PC-3 (cell line): ENCODE results near the gene CDH13. TPM values are rescaled to one million over a fixed set of nuclear protein-coding genes. Genes with fewer than 3 reads are reported as not detected.

ENCODE experiments used
- ATAC-seq: fragments of 200-7000 bp; cut with Tn5 transposase; 2 replicates; pipeline ENCODE4 v1.9.1; 2020; ENCODE audit warnings: mild to moderate bottlenecking, moderate library complexity
- BruUV-seq: library from RNA; stranded (reverse); fragments of 400-500 nt; replicated peaks from 2 replicates; lab custom pipeline; 2021; lab: Mats Ljungman, UMichigan
- CTCF ChIA-PET: fragments of 300-600 bp; sonication (Branson Sonifier 250); formaldehyde crosslinking; loops from one replicate; lab custom pipeline; 2022; ENCODE audit warnings: antibody characterized with exemption; lab: Charles Lee
- POLR2A ChIA-PET: fragments of 300-600 bp; sonication (Branson Sonifier 250); formaldehyde crosslinking; loops from one replicate; lab custom pipeline; 2022; ENCODE audit warnings: antibody characterized with exemption; ENCODE audit not compliant: unreplicated experiment; lab: Charles Lee
- DNase-seq: peaks from one replicate; pipeline ENCODE4 v3.0.0-alpha.2; 2015
- H2AFZ ChIP-seq: fragments of 300-600 bp; sonication (generic); 2 replicates; pipeline ENCODE4 v1.6.0; 2016; ENCODE audit warnings: antibody characterized with exemption, low read length
- H3F3A ChIP-seq: fragments of 300-600 bp; sonication (generic); one replicate; pipeline ENCODE4 v1.6.0; 2017; ENCODE audit warnings: antibody characterized with exemption, low read length, control low read depth, mild to moderate bottlenecking; ENCODE audit not compliant: unreplicated experiment
- H3K27ac ChIP-seq: fragments of 300-600 bp; sonication (generic); 2 replicates; pipeline ENCODE4 v1.5.1; 2016; ENCODE audit warnings: mild to moderate bottlenecking, low read length
- H3K27me3 ChIP-seq: fragments of 300-600 bp; sonication (generic); 2 replicates; pipeline ENCODE4 v1.6.1; 2016; ENCODE audit warnings: low read length, mixed read lengths
- H3K36me3 ChIP-seq: fragments of 300-600 bp; sonication (generic); 2 replicates; pipeline ENCODE4 v1.6.1; 2016; ENCODE audit warnings: low read depth, mixed run types, low read length, mixed read lengths
- H3K4me1 ChIP-seq: fragments of 300-600 bp; sonication (generic); 2 replicates; pipeline ENCODE4 v1.5.1; 2016; ENCODE audit warnings: low read length; ENCODE audit not compliant: insufficient read depth
- H3K4me2 ChIP-seq: fragments of 300-600 bp; sonication (generic); 2 replicates; pipeline ENCODE4 v1.6.0; 2016; ENCODE audit warnings: low read length
- H3K4me3 ChIP-seq: fragments of 300-600 bp; sonication (generic); 2 replicates; pipeline ENCODE4 v1.5.1; 2016; ENCODE audit warnings: mild to moderate bottlenecking, low read length, mixed read lengths
- H3K79me2 ChIP-seq: fragments of 300-600 bp; sonication (generic); 2 replicates; pipeline ENCODE4 v1.6.1; 2017; ENCODE audit warnings: low read length, mixed read lengths
- H3K9ac ChIP-seq: fragments of 300-600 bp; sonication (generic); 2 replicates; pipeline ENCODE4 v1.6.0; 2016; ENCODE audit warnings: mild to moderate bottlenecking, low read length
- H3K9me2 ChIP-seq: fragments of 300-600 bp; sonication (generic); replicated peaks from 2 replicates; pipeline ENCODE4 v1.6.1; 2016; ENCODE audit warnings: mixed run types, low read length, mixed read lengths
- H3K9me3 ChIP-seq: fragments of 300-600 bp; sonication (generic); 2 replicates; pipeline ENCODE4 v1.6.1; 2016; ENCODE audit warnings: low read length, mixed read lengths
- H4K20me1 ChIP-seq: fragments of 300-600 bp; sonication (generic); 2 replicates; pipeline ENCODE4 v1.6.1; 2016; ENCODE audit warnings: low read length, mixed read lengths
- EZH2 ChIP-seq: fragments of 300-600 bp; sonication (generic); IDR thresholded peaks from one replicate; pipeline ENCODE4 v1.6.1; 2017; ENCODE audit warnings: antibody characterized with exemption, mild to moderate bottlenecking, low read length; ENCODE audit not compliant: unreplicated experiment
- EZH2phosphoT487 ChIP-seq: fragments of 300-600 bp; sonication (generic); IDR thresholded peaks from 2 replicates; pipeline ENCODE4 v1.6.1; 2018; ENCODE audit warnings: mild to moderate bottlenecking, antibody characterized with exemption, low read length, borderline replicate concordance
- intact Hi-C: fragments of 100-400 bp; cut with micrococcal nuclease; formaldehyde crosslinking; loops from 2 replicates; pipeline ENCODE4 v1.9.0; 2023
- total RNA-seq: library from RNA; depleted of rRNA; stranded (reverse); fragments of >200 nt; gene quantifications from 2 replicates; pipeline ENCODE4 v1.2.3, GENCODE V29; 2014
- TF ChIP-seq, protein P1 (sequence below): fragments of 300-600 bp; sonication (generic); conservative IDR thresholded peaks from 2 replicates; pipeline ENCODE4 v1.5.1; 2017; ENCODE audit warnings: antibody characterized with exemption, low read depth, mild to moderate bottlenecking, low read length

CDH13 gene
- total RNA-seq, 1 experiment from 2014 or later = 0.36 TPM

DNA sequence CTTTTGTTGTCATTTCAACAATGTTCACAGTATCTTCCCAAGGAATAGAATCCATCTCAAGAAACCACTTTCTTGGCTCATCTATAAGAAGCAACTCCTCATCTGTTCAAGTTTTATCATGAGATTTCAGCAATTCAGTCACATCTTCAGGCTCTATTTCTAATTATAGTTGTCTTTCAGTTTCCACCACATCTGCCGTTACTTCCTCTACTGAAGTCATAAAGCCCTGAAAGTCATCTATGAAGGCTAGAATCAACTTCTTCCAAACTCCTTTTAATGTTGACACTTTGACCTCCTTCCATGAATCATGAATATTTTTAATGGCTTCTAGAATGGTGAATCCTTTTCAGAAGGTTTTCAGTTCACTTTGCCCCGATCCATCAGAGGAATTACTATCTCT, 102.1 kb downstream of the CDH13 start:
- TF ChIP-seq EZH2phosphoT487 = no peak
- no peak for TF ChIP-seq EZH2
- TF ChIP-seq, protein P1, sequence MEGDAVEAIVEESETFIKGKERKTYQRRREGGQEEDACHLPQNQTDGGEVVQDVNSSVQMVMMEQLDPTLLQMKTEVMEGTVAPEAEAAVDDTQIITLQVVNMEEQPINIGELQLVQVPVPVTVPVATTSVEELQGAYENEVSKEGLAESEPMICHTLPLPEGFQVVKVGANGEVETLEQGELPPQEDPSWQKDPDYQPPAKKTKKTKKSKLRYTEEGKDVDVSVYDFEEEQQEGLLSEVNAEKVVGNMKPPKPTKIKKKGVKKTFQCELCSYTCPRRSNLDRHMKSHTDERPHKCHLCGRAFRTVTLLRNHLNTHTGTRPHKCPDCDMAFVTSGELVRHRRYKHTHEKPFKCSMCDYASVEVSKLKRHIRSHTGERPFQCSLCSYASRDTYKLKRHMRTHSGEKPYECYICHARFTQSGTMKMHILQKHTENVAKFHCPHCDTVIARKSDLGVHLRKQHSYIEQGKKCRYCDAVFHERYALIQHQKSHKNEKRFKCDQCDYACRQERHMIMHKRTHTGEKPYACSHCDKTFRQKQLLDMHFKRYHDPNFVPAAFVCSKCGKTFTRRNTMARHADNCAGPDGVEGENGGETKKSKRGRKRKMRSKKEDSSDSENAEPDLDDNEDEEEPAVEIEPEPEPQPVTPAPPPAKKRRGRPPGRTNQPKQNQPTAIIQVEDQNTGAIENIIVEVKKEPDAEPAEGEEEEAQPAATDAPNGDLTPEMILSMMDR = no peak
- ATAC-seq (no peak), DNase-seq (no peak)
- POLR2A ChIA-PET = no interaction called here
- Histone ChIP-seq H3K27me3 (no peaks in the 10 kb centered on the region), H3K4me2 (no peak overlapping the region), H4K20me1 (no peaks in the 10 kb centered on the region), H3K36me3 (no peaks in the 10 kb centered on the region), H3K9ac (no peak overlapping the region), H3K9me3 (no peaks in the 10 kb centered on the region), H3F3A (no peaks in the 10 kb centered on the region), H2AFZ (no peak overlapping the region), H3K79me2 (no peaks in the 10 kb centered on the region), H3K27ac (no peak overlapping the region), H3K9me2 (no peaks in the 10 kb centered on the region), H3K4me1 (no peaks in the 10 kb centered on the region), H3K4me3 (no peak overlapping the region)
- BruUV-seq = no TSS peak
- intact Hi-C loops = no loop called here
- CTCF ChIA-PET = no interaction called here

DNA sequence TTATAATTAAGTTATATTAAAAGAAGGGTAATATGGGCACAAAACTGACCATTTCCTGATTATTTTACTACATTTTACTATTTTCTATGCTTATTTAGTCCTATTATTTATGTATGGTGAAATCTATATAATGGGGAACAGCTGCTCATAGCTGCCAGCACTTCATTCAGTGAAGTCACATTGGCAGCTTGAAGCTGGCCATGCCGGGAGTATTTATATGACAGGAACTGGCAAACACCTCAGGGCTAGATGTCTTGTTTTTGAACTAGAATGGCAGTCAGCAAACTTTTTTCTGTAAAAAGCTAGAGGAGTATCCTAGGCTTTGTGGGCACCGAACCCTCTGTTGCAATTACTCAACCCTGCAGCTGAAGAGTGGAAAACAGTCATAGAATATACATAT, 104.1 kb downstream of the CDH13 start:
- no peak overlapping the region for H3K27ac ChIP-seq
- BruUV-seq = no TSS peak
- no peaks in the 10 kb centered on the region for H3F3A ChIP-seq
- no peak for ATAC-seq
- H3K9ac ChIP-seq = no peak overlapping the region
- no peaks in the 10 kb centered on the region for H3K9me3 ChIP-seq
- H3K79me2 ChIP-seq = no peaks in the 10 kb centered on the region
- no peaks in the 10 kb centered on the region for H3K36me3 ChIP-seq
- no peak overlapping the region for H3K4me3 ChIP-seq
- H2AFZ ChIP-seq = no peak overlapping the region
- TF ChIP-seq, protein P1 = no peak
- TF ChIP-seq EZH2phosphoT487 (no peak), EZH2 (no peak)
- POLR2A ChIA-PET = no interaction called here
- CTCF ChIA-PET = no interaction called here
- intact Hi-C loops = no loop called here
- H3K4me1 ChIP-seq = no peaks in the 10 kb centered on the region
- no peak overlapping the region for H3K4me2 ChIP-seq
- no peak for DNase-seq
- no peaks in the 10 kb centered on the region for H3K9me2 ChIP-seq
- no peaks in the 10 kb centered on the region for H4K20me1 ChIP-seq
- H3K27me3 ChIP-seq = no peaks in the 10 kb centered on the region

DNA sequence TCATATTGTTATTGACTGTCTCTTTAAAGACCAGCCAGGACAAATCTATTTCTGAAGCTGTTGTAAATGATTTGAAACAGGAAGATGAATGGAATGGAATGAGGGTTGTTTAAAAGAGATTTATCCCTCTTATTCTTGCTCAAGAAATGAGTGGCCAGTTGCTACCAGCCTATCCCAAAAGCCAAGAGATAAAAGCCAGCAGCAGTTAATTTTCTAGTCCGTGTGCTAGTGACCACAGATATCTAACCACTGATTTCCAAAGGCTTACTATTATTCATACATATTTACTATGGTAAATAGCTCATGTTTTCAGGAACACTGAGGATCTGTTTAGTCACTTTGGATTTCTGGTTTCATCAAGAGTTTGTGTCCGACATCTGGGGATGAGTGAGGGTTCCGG, 105.7 kb downstream of the CDH13 start:
- no peaks in the 10 kb centered on the region for H3K36me3 ChIP-seq
- POLR2A ChIA-PET = no interaction called here
- H3K27ac ChIP-seq = no peak overlapping the region
- no peak overlapping the region for H3K4me2 ChIP-seq
- BruUV-seq = no TSS peak
- H3K79me2 ChIP-seq = no peaks in the 10 kb centered on the region
- ATAC-seq (no peak), DNase-seq (no peak)
- no peaks in the 10 kb centered on the region for H3K9me3 ChIP-seq
- no peaks in the 10 kb centered on the region for H3K9me2 ChIP-seq
- H2AFZ ChIP-seq = no peak overlapping the region
- H4K20me1 ChIP-seq = no peaks in the 10 kb centered on the region
- H3K4me3 ChIP-seq = no peak overlapping the region
- CTCF ChIA-PET = no interaction called here
- H3K27me3 ChIP-seq = no peaks in the 10 kb centered on the region
- H3K4me1 ChIP-seq = no peaks in the 10 kb centered on the region
- H3F3A ChIP-seq = no peaks in the 10 kb centered on the region
- intact Hi-C loops = no loop called here
- TF ChIP-seq EZH2 = no peak
- no peak for TF ChIP-seq EZH2phosphoT487
- TF ChIP-seq, protein P1 = no peak
- no peak overlapping the region for H3K9ac ChIP-seq
